Ovary (tissue), 3 donors: ENCODE data around the gene PLAU.

Experiments
- POLR2A ChIP-seq: fragments of 450-650 bp; IDR thresholded peaks from one replicate; pipeline ENCODE4 v1.6.1; 2017; ENCODE audit warnings: antibody characterized with exemption, mild to moderate bottlenecking, moderate library complexity
- TF ChIP-seq, protein P1 (sequence below), 3 donors: fragments of 450-650 bp in 2 of 3; fragments of 200-600 bp in 1 of 3; IDR thresholded peaks; one replicate each; pipeline versions ENCODE4 v1.5.1 to v1.8.0; 2016 to 2022; ENCODE audit warnings: antibody characterized with exemption in 3 of 3, mild to moderate bottlenecking in 1 of 3
- donor health status: DM: no; HTN: no; CAD: no.

DNA sequence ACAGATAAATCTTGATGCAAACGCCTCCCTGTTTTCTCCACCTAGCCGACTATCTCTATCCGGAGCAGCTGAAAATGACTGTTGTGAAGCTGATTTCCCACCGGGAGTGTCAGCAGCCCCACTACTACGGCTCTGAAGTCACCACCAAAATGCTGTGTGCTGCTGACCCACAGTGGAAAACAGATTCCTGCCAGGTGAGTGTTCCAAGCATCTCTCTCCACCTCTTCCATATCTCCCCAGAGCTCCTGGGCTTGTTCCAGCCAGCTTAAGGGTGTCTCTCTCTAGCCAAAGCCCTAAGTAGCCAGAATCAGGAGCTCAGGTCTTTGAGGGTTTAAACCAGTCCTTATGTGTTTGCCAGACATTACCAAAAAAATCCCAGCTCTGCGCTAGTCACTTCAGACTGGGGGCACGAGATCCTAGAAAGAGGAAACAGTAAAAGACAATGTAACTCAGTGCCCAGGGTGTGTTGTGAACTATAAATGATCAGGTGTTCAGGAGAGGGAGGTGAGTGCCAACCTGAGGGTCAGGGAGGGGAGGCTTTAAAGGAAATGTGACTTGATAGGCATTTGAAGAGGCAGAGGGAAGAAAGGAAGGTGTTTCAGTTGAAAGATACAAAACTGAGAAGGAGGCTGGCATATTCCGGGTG lies 4.4 kb downstream of the PLAU start:
- TF ChIP-seq, protein P1, sequence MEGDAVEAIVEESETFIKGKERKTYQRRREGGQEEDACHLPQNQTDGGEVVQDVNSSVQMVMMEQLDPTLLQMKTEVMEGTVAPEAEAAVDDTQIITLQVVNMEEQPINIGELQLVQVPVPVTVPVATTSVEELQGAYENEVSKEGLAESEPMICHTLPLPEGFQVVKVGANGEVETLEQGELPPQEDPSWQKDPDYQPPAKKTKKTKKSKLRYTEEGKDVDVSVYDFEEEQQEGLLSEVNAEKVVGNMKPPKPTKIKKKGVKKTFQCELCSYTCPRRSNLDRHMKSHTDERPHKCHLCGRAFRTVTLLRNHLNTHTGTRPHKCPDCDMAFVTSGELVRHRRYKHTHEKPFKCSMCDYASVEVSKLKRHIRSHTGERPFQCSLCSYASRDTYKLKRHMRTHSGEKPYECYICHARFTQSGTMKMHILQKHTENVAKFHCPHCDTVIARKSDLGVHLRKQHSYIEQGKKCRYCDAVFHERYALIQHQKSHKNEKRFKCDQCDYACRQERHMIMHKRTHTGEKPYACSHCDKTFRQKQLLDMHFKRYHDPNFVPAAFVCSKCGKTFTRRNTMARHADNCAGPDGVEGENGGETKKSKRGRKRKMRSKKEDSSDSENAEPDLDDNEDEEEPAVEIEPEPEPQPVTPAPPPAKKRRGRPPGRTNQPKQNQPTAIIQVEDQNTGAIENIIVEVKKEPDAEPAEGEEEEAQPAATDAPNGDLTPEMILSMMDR (IDR thresholded peaks at IDR 0.05) = no peak
- TF ChIP-seq POLR2A = no peak
